H1 (cell line): ENCODE results near the gene KREMEN1. TPM values are rescaled to one million over a fixed set of nuclear protein-coding genes. Genes with fewer than 3 reads are reported as not detected.

Experiments used
- BACH1 ChIP-seq: IDR thresholded peaks from 2 replicates; pipeline ENCODE4 v1.6.1; 2012; ENCODE audit warnings: low read length, improper control_type of control experiment
- BCL11A ChIP-seq, 2 experiments: IDR thresholded peaks; one replicate each; pipeline ENCODE4 v1.6.1; 2011; ENCODE audit warnings: low read depth in 2 of 2, low read length in 2 of 2, mild to moderate bottlenecking in 2 of 2
- MAFK ChIP-seq: IDR thresholded peaks from 2 replicates; pipeline ENCODE4 v1.6.1; 2012; ENCODE audit warnings: low read depth, mild to moderate bottlenecking, improper control_type of control experiment, low read length
- POLR2A ChIP-seq, 2 experiments: IDR thresholded peaks; 1 replicate in 1 of 2; 2 replicates in 1 of 2; pipeline ENCODE4 v1.6.1; 2011; ENCODE audit warnings: low read depth in 2 of 2, low read length in 2 of 2, mild to moderate bottlenecking in 2 of 2; ENCODE audit errors: control extremely low read depth in 1 of 2
- RBBP5 ChIP-seq: IDR thresholded peaks from 2 replicates; pipeline ENCODE4 v1.7.1; 2012; ENCODE audit warnings: low read depth, mild to moderate bottlenecking, inconsistent platforms, low read length, moderate library complexity, borderline replicate concordance
- SIRT6 ChIP-seq: IDR thresholded peaks from one replicate; pipeline ENCODE4 v1.7.1; 2012; ENCODE audit warnings: low read length, inconsistent platforms
- TAF1 ChIP-seq: IDR thresholded peaks from 2 replicates; pipeline ENCODE4 v1.6.1; 2011; ENCODE audit warnings: mild to moderate bottlenecking, low read depth, low read length
- YY1 ChIP-seq: IDR thresholded peaks from 2 replicates; pipeline ENCODE4 v1.6.1; 2011; ENCODE audit warnings: low read depth, mild to moderate bottlenecking, low read length
- polyA plus RNA-seq, 7 experiments: library from polyadenylated mRNA; depleted of rRNA in 3 of 7; stranded (reverse) in 5 of 7; unstranded in 2 of 7; fragments of >200 nt in 5 of 7; fragments of 200-250 nt in 2 of 7; gene quantifications; 1 replicate in 5 of 7; 2 replicates in 1 of 7; 4 replicates in 1 of 7; pipeline versions ENCODE4 v1.2.1 to v1.2.3, GENCODE V29; 2011 to 2013; ENCODE audit warnings: missing spikeins in 2 of 7, mixed read lengths in 2 of 7
- total RNA-seq: library from RNA; stranded (reverse); fragmentation: NEBNext Ultra II Directional; extraction: Animal tissue kit (Norgen Biotek cat#: 25700); gene quantifications from 2 replicates; pipeline ENCODE4 v1.2.1, GENCODE V29; 2021
- TF ChIP-seq, protein P1 (sequence below): fragments of 300-600 bp; sonication (generic); IDR thresholded peaks from 2 replicates; pipeline ENCODE4 v1.7.1; 2012; ENCODE audit warnings: low read length, moderate library complexity, mild to moderate bottlenecking, inconsistent platforms; ENCODE audit not compliant: insufficient replicate concordance
- TF ChIP-seq, protein P2 (sequence below), 3 experiments: IDR thresholded peaks; 1 replicate in 2 of 3; 2 replicates in 1 of 3; pipeline versions ENCODE4 v1.5.1 to v1.6.1; 2011; ENCODE audit warnings: low read length in 3 of 3, mild to moderate bottlenecking in 3 of 3, inconsistent platforms in 2 of 3, low read depth in 1 of 3, moderate library complexity in 1 of 3; ENCODE audit not compliant: insufficient read depth in 1 of 3; ENCODE audit errors: control extremely low read depth in 1 of 3

KREMEN1 gene
- total and polyA plus RNA-seq, 2 of the 8 experiments (the other 6 are each of a cell fraction or from before 2014, with no cell fraction given), result 2.1 to 3.2 TPM

DNA sequence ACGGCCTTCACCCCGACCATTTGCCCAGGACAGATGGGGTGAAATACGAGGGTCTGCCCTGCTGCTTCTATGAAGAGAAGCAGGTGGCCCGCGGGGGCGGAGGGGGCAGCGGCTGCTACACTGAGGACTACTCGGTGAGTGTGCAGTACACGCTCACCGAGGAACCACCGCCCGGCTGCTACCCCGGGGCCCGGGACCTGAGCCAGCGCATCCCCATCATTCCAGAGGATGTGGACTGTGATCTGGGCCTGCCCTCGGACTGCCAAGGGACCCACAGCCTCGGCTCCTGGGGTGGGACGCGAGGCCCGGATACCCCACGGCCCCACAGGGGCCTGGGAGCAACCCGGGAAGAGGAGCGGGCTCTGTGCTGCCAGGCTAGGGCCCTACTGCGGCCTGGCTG, 22.4 kb upstream of the KREMEN1 start (continued):
- TF ChIP-seq, protein P1, sequence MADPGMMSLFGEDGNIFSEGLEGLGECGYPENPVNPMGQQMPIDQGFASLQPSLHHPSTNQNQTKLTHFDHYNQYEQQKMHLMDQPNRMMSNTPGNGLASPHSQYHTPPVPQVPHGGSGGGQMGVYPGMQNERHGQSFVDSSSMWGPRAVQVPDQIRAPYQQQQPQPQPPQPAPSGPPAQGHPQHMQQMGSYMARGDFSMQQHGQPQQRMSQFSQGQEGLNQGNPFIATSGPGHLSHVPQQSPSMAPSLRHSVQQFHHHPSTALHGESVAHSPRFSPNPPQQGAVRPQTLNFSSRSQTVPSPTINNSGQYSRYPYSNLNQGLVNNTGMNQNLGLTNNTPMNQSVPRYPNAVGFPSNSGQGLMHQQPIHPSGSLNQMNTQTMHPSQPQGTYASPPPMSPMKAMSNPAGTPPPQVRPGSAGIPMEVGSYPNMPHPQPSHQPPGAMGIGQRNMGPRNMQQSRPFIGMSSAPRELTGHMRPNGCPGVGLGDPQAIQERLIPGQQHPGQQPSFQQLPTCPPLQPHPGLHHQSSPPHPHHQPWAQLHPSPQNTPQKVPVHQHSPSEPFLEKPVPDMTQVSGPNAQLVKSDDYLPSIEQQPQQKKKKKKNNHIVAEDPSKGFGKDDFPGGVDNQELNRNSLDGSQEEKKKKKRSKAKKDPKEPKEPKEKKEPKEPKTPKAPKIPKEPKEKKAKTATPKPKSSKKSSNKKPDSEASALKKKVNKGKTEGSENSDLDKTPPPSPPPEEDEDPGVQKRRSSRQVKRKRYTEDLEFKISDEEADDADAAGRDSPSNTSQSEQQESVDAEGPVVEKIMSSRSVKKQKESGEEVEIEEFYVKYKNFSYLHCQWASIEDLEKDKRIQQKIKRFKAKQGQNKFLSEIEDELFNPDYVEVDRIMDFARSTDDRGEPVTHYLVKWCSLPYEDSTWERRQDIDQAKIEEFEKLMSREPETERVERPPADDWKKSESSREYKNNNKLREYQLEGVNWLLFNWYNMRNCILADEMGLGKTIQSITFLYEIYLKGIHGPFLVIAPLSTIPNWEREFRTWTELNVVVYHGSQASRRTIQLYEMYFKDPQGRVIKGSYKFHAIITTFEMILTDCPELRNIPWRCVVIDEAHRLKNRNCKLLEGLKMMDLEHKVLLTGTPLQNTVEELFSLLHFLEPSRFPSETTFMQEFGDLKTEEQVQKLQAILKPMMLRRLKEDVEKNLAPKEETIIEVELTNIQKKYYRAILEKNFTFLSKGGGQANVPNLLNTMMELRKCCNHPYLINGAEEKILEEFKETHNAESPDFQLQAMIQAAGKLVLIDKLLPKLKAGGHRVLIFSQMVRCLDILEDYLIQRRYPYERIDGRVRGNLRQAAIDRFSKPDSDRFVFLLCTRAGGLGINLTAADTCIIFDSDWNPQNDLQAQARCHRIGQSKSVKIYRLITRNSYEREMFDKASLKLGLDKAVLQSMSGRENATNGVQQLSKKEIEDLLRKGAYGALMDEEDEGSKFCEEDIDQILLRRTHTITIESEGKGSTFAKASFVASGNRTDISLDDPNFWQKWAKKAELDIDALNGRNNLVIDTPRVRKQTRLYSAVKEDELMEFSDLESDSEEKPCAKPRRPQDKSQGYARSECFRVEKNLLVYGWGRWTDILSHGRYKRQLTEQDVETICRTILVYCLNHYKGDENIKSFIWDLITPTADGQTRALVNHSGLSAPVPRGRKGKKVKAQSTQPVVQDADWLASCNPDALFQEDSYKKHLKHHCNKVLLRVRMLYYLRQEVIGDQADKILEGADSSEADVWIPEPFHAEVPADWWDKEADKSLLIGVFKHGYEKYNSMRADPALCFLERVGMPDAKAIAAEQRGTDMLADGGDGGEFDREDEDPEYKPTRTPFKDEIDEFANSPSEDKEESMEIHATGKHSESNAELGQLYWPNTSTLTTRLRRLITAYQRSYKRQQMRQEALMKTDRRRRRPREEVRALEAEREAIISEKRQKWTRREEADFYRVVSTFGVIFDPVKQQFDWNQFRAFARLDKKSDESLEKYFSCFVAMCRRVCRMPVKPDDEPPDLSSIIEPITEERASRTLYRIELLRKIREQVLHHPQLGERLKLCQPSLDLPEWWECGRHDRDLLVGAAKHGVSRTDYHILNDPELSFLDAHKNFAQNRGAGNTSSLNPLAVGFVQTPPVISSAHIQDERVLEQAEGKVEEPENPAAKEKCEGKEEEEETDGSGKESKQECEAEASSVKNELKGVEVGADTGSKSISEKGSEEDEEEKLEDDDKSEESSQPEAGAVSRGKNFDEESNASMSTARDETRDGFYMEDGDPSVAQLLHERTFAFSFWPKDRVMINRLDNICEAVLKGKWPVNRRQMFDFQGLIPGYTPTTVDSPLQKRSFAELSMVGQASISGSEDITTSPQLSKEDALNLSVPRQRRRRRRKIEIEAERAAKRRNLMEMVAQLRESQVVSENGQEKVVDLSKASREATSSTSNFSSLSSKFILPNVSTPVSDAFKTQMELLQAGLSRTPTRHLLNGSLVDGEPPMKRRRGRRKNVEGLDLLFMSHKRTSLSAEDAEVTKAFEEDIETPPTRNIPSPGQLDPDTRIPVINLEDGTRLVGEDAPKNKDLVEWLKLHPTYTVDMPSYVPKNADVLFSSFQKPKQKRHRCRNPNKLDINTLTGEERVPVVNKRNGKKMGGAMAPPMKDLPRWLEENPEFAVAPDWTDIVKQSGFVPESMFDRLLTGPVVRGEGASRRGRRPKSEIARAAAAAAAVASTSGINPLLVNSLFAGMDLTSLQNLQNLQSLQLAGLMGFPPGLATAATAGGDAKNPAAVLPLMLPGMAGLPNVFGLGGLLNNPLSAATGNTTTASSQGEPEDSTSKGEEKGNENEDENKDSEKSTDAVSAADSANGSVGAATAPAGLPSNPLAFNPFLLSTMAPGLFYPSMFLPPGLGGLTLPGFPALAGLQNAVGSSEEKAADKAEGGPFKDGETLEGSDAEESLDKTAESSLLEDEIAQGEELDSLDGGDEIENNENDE, result no peak
- TF ChIP-seq, protein P2, sequence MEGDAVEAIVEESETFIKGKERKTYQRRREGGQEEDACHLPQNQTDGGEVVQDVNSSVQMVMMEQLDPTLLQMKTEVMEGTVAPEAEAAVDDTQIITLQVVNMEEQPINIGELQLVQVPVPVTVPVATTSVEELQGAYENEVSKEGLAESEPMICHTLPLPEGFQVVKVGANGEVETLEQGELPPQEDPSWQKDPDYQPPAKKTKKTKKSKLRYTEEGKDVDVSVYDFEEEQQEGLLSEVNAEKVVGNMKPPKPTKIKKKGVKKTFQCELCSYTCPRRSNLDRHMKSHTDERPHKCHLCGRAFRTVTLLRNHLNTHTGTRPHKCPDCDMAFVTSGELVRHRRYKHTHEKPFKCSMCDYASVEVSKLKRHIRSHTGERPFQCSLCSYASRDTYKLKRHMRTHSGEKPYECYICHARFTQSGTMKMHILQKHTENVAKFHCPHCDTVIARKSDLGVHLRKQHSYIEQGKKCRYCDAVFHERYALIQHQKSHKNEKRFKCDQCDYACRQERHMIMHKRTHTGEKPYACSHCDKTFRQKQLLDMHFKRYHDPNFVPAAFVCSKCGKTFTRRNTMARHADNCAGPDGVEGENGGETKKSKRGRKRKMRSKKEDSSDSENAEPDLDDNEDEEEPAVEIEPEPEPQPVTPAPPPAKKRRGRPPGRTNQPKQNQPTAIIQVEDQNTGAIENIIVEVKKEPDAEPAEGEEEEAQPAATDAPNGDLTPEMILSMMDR (IDR thresholded peaks at IDR 0.05; ENCODE audit: control extremely low read depth in 1 of 3, insufficient read depth in 1 of 3, low read depth in 1 of 3, low read length in 3 of 3), result no peak
- TF ChIP-seq YY1 (no peak), RBBP5 (no peak), BACH1 (no peak), POLR2A (IDR thresholded peaks at IDR 0.05; ENCODE audit: control extremely low read depth in 1 of 2, low read depth in 2 of 2, low read length in 2 of 2) (no peak), BCL11A (IDR thresholded peaks at IDR 0.05; ENCODE audit: low read depth in 2 of 2, low read length in 2 of 2) (no peak), TAF1 (no peak), SIRT6 (no peak), MAFK (no peak)
